Immature natural killer cell (primary cell): ENCODE results near the gene MAST1. TPM values are rescaled to one million over a fixed set of nuclear protein-coding genes. Genes with fewer than 3 reads are reported as not detected.
A peak's percentile ranks its signal among the peaks of the same experiment; 100 is the strongest.
"Not testable (repeated sequence)": the region's sequence is repeated elsewhere in the genome, so short reads cannot be mapped to it uniquely, and the experiment has no call there.

Experiments
- DNase-seq, 3 donors: peaks; one replicate each; pipeline ENCODE4 v3.0.0; 2022; ENCODE audit warnings: mixed read lengths in 1 of 3
- H3K27ac Mint-ChIP-seq, 6 donors: one replicate each; pipeline ENCODE4 v1.8.0; 2020; ENCODE audit warnings: mixed read lengths in 6 of 6, mild to moderate bottlenecking in 5 of 6, inconsistent platforms in 4 of 6, moderate library complexity in 3 of 6
- H3K27me3 Mint-ChIP-seq, 3 donors: one replicate each; pipeline ENCODE4 v1.8.0; 2020 to 2021; ENCODE audit warnings: low read depth in 3 of 3, mild to moderate bottlenecking in 3 of 3, mixed read lengths in 3 of 3, moderate library complexity in 3 of 3, inconsistent platforms in 1 of 3
- H3K36me3 Mint-ChIP-seq, 3 donors: one replicate each; pipeline ENCODE4 v1.8.0; 2020; ENCODE audit warnings: mixed read lengths in 3 of 3, inconsistent platforms in 2 of 3, mild to moderate bottlenecking in 2 of 3
- H3K4me1 Mint-ChIP-seq, 2 donors: one replicate each; pipeline ENCODE4 v1.8.0; 2020; ENCODE audit warnings: inconsistent platforms in 2 of 2, mild to moderate bottlenecking in 2 of 2, mixed read lengths in 2 of 2, moderate library complexity in 1 of 2
- H3K4me3 Mint-ChIP-seq, 5 donors: one replicate each; pipeline ENCODE4 v1.8.0; 2020; ENCODE audit warnings: mild to moderate bottlenecking in 5 of 5, mixed read lengths in 5 of 5, inconsistent platforms in 3 of 5, moderate library complexity in 3 of 5
- H3K9me3 Mint-ChIP-seq, 6 donors: one replicate each; pipeline ENCODE4 v1.8.0; 2020; ENCODE audit warnings: mild to moderate bottlenecking in 6 of 6, mixed read lengths in 6 of 6, inconsistent platforms in 4 of 6, moderate library complexity in 3 of 6
- polyA plus RNA-seq, 3 donors: library from polyadenylated mRNA; unstranded; fragments of 300-500 nt; fragmentation: Illumina TruSeq; gene quantifications; one replicate each; pipeline ENCODE4 v1.2.3, GENCODE V29; 2021

MAST1 gene
- polyA plus RNA-seq, 3 donors from 2014 or later = 0.28 TPM; not detected in 1

DNA sequence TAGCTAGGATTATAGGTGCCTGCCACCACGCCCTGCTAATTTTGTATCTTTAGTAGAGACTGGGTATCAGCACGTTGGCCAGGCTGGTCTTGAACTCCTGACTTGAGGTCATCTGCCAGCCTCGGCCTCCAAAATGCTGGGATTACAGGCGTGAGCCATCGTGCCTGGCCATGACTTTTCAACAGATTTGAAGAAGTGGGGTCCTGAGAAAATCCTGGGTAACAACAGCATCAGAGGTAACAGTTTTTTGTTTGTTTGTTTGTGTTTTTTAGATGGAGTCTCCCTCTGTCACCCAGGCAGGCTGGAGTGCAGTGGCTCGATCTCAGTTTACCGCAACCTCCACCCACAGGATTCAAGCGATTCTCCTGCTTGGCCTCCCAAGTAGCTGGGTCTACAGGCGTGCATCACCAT lies 43.3 kb upstream of the MAST1 start:
- Mint-ChIP-seq H3K4me1 (peaks cover 29 to 36% of the 10 kb centered on the region in 2 donors), H3K9me3 (no peaks in the 10 kb centered on the region), H3K4me3 (peak overlapping the region in 3 of 5 donors; percentile 73 to 82 (median 80)), H3K27ac (peak overlapping the region in 5 of 6 donors; percentile 97 to 99 (median 98)), H3K36me3 (no peaks in the 10 kb centered on the region), H3K27me3 (peaks cover 33 to 44% (median 42%) of the 10 kb centered on the region in 3 donors)
- no peak for DNase-seq

DNA sequence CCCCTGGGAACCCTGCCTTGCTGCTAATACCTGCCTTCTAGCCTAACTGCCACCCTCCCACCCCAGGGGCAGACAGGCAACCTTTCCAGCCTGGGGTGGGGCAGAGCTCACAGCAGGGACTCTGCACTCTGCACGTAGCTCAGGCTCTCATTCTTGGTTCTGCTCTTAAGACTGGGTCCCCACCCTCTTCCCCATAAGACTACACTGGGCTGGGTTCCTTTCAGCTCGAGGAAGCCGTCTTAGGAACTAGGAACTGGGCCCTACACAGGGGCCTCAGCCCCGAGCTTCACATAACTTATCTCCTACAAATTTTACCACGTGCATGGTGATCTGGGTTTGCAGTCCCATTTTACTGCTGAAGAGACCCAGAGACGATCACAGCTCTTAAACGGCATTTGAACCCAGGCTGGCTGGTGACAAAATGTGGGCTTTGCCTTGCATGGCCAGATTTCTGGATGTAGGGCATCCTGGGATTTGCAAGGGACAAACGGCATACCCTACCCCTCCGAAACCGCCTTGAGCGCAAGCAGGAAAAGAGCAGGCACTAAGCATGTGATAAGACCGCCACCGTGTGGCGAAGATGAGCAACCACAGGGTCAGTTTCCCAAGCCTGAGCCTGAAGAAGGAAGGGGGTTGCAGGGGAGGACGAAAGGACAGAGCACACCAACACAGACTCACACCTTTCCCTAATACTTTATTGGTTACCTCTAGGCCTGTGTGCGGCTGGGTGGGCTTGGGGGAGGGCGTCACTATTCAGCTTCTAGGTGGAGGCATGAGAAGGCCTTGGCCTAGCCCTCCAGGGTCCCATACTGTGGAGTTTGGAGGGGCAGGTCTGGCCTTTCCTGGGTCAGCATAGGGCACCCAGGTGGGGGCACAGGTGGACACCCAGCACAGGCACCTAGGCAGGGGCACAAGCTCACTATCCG lies 41.9 kb upstream of the MAST1 start:
- Mint-ChIP-seq H3K4me1 (peaks cover 27 to 33% of the 10 kb centered on the region in 2 donors), H3K4me3 (peak overlapping the region; percentile 37 to 81 (median 71)), H3K27ac (peak overlapping the region; percentile 14 to 92 (median 88)), H3K36me3 (no peaks in the 10 kb centered on the region), H3K9me3 (no peaks in the 10 kb centered on the region), H3K27me3 (peaks cover 20 to 30% (median 29%) of the 10 kb centered on the region in 3 donors)
- peak; percentile 74 to 80 (median 78) for DNase-seq

DNA sequence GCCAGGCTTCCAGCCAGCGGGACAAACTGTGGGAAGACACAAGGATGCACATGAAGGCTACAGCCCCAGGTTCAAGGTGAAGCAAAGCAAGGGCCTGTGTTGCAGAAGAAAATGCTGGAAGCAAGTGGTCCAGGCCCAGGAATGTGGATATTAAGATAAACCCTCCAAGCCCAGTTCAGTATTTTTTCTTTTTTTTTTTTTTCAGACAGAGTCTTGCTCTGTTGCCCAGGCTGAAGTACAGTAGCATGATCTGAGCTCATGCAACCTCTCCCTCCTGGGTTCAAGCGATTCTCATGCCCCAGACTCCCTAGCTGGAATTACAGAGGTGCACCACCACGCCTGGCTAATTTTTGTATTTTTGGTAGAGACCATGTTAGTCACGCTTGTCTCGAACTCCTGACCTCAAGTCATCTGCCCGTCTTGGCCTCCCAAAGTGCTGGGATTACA lies 41.2 kb upstream of the MAST1 start:
- Mint-ChIP-seq H3K4me1 (peaks cover 32 to 35% of the 10 kb centered on the region in 2 donors), H3K27me3 (peaks cover 13 to 23% (median 23%) of the 10 kb centered on the region in 3 donors), H3K9me3 (no peaks in the 10 kb centered on the region)

DNA sequence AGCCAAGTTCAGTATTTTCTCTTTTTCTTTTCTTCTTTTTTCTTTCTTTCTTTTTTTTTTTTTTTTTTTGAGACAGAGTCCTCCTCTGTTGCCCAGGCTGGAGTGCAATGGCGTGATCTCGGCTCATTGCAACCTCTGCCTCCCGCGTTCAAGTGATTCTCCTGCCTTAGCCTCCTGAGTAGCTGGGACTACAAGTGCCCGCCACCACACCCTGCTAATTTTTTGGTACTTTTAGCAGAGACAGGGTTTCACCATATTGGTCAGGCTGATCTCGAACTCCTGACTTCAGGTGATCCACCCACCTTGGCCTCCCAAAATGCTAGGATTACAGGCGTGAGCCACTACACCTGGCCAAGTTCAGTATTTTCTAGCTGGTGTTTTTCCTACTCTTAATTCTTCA lies 40.7 kb upstream of the MAST1 start:
- not testable (repeated sequence) for H3K4me3 Mint-ChIP-seq, H3K36me3 Mint-ChIP-seq, H3K27ac Mint-ChIP-seq, H3K9me3 Mint-ChIP-seq, DNase-seq
- Mint-ChIP-seq H3K27me3 (peaks cover 9 to 23% (median 20%) of the 10 kb centered on the region in 3 donors), H3K4me1 (peaks cover 37 to 40% of the 10 kb centered on the region in 2 donors)

More for the DNA sequence above, 41.2 kb upstream of the MAST1 start:
- no peak for DNase-seq
- no peak overlapping the region for H3K4me3 Mint-ChIP-seq
- H3K36me3 Mint-ChIP-seq = no peaks in the 10 kb centered on the region
- H3K27ac Mint-ChIP-seq = peak overlapping the region in 1 of 6 donors; percentile 34

DNA sequence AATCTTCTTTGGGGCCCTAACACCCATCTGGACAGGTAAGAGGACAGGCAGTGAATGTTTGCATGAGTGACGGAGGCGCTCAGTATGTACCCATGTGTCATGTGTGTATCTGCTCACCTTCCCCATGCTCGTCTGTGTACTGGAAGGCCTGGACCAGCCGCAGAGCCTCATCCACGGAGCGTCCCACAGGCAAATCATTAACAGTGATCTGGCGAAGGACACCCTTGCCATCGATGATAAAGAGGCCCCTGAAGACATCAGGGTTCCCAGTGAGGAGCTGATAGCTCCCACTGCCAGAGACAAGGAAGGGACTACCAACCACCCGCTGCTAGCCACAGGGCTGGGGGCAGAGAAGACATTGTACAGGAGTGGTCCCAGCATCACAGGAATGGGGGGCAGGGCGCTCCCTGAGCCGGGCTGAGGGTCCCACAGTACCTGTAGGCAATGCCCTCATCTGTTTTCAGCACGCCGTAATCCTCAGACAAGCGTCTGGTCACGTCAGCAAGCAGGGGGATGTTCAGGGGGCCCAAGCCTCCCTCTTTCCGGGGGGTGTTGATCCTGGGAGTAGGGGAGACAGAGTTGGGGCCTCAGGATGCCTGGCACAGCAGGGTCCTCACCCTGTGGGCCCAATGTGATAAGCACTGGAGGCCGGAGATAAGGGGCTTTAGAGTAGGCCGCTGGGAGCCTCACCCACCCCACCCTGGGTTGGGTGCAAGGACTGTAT lies 38.4 kb upstream of the MAST1 start:
- Mint-ChIP-seq H3K27ac (no peak overlapping the region), H3K4me1 (peaks cover 27 to 28% of the 10 kb centered on the region in 2 donors), H3K36me3 (no peaks in the 10 kb centered on the region), H3K27me3 (peaks cover 4 to 9% (median 8%) of the 10 kb centered on the region in 3 donors), H3K4me3 (peak overlapping the region in 4 of 5 donors; percentile 75 to 87 (median 81)), H3K9me3 (no peaks in the 10 kb centered on the region)
- no peak for DNase-seq

DNA sequence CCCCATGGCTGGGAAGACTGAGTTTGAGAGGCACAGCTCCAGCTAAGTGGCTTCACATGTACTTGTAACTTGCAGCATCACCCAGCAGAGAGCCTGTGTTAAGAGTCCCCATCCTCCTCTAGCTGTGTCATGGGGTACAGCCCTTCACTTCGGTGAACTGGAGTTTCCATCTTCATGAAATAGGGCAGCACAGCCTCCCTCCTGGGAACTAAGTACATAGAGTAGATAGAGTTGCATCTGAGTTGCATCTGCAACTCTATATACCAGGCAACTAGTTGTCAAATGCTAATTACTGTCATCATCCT lies 37.9 kb upstream of the MAST1 start:
- Mint-ChIP-seq H3K4me1 (peaks cover 27 to 28% of the 10 kb centered on the region in 2 donors), H3K27ac (no peak overlapping the region), H3K9me3 (no peaks in the 10 kb centered on the region), H3K27me3 (peaks cover 4 to 9% (median 8%) of the 10 kb centered on the region in 3 donors), H3K36me3 (no peaks in the 10 kb centered on the region), H3K4me3 (peak overlapping the region; percentile 75 to 87 (median 80))
- DNase-seq = no peak

DNA sequence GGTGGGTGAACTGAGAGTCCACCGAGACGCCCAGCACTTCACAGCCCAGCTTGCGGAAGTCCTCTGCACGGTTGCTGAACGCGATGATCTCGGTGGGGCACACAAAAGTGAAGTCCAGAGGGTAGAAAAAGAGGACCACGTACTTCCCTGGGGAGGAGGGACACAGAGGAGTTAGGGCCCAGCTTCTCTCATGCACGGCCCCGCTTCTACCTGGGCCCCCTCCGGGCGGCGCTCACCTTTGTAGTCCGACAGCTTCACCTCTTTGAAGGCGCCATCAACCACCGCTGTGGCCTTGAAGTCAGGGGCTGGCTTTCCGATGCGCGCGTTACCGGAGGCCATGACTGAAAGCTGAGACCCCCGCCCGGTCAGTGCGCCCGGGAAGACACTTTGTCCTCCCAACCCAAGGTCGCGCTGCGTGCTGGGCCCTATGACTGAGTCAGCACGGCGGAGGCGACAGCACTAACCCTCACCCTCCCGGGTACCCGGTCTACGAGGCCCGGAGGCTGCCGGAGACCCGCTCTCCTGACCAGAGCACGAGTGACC lies 37.3 kb upstream of the MAST1 start:
- peaks cover 25% of the 10 kb centered on the region in 2 donors for H3K4me1 Mint-ChIP-seq

DNA sequence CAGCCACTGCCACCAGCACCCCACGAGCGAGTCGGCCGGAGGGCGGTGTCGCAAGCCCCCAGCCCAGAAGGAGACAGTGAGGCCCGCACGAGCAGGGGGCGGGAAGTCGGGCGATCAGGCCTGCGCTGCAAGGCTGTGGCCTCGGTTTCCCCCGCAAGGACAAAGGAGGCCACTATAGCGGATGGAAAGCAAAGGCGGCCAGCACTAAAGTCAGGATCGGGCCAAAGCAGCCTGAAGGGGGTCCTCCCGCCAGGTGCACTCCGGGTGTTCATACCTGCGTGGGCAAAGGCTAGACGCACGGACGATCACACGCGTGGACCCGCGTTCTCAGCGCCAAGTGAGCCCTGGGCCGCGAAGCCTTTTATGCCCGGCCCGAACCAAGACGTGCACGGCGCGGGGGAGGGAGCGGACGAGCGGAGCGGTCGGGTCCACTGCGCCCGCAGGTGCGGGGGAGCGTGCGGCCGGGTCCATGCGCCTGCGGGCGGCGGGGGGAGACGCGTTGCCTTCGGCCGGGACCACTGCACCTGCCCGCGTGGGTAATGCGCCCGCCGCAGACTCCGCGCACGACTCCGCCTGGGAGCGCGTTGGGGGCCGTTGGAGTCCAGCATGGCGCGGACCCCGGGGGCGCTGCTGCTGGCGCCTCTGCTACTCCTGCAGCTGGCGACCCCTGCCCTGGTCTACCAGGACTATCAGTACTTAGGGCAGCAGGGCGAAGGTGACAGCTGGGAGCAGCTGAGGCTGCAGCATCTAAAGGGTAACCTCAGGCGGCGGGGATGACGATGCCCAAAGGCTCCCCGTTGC lies 36.6 kb upstream of the MAST1 start, which contains the start of the genes PRDX2 and THSD8:
TSS of gene PRDX2 (minus strand) at position 335 of the 801 bp plus-strand sequence. CDS start 539 bp downstream, outside the sequence.
TSS of gene THSD8 (plus strand) at position 604 of the 801 bp plus-strand sequence. CDS start at position 607, 3 bp downstream.
- Mint-ChIP-seq H3K27ac (peak within 1 kb of the TSS in 3 of 6 donors; percentile 7 to 79 (median 71)), H3K9me3 (no peaks in the 10 kb centered on the region), H3K4me3 (peak within 1 kb of the TSS; percentile 75 to 87 (median 80)), H3K4me1 (peaks cover 25% of the 10 kb centered on the region in 2 donors), H3K27me3 (peaks cover 5 to 8% (median 7%) of the 10 kb centered on the region in 3 donors), H3K36me3 (no peaks in the 10 kb centered on the region)
- DNase-seq = peak; percentile 61 to 78 (median 65)

More for the DNA sequence above, 37.3 kb upstream of the MAST1 start:
- DNase-seq = no peak
- Mint-ChIP-seq H3K9me3 (no peaks in the 10 kb centered on the region), H3K4me3 (peak overlapping the region; percentile 75 to 87 (median 80)), H3K27ac (peak overlapping the region in 3 of 6 donors; percentile 7 to 50 (median 24)), H3K27me3 (peaks cover 6 to 9% (median 8%) of the 10 kb centered on the region in 3 donors), H3K36me3 (no peaks in the 10 kb centered on the region)

DNA sequence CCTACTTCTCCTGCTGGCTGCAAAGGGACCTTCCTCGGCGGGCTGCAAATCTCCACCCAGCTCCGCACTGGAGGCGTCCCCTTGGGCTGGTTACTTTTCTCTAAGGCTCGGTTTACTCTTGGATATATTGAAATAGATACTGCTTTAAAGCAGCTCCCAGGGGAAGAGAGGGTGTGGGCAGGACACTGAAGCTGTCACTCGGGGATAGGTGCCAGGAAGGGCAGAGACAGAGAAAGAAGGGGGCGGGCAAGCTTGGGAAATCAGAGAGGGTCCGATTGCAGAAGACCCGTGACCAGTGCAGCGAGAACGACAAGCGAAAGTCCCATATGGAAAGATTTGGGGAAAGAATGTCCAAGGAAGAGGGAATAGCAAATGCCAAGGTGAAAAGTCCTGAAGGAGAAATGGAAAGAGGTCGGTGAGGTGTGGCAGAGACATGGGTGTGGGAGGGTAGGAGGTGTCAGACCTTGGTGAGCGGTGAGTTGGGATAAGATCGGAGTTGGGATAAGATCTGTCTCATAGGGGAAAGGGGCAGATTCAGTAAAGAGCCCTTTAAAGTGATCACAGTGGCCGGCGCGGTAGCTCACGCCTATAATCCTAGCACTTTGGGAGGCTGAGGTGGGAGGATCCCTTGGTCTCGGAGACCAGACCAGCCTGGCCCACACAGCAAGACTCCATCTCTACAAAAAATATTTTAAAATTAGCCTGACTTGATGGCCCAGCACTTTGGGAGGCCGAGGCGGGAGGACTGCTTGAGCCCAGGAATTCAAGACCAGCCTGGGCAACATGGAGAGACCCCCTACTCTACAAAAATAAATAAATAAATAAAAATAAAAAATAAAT lies 35.8 kb upstream of the MAST1 start:
- H3K4me3 Mint-ChIP-seq = peak overlapping the region; percentile 75 to 87 (median 80)
- H3K9me3 Mint-ChIP-seq = no peaks in the 10 kb centered on the region
- H3K27me3 Mint-ChIP-seq = peaks cover 5 to 8% (median 7%) of the 10 kb centered on the region in 3 donors
- H3K36me3 Mint-ChIP-seq = no peaks in the 10 kb centered on the region
- peak overlapping the region in 2 of 6 donors; percentile 71 to 79 for H3K27ac Mint-ChIP-seq
- DNase-seq = no peak
- peaks cover 31% of the 10 kb centered on the region in 2 donors for H3K4me1 Mint-ChIP-seq

DNA sequence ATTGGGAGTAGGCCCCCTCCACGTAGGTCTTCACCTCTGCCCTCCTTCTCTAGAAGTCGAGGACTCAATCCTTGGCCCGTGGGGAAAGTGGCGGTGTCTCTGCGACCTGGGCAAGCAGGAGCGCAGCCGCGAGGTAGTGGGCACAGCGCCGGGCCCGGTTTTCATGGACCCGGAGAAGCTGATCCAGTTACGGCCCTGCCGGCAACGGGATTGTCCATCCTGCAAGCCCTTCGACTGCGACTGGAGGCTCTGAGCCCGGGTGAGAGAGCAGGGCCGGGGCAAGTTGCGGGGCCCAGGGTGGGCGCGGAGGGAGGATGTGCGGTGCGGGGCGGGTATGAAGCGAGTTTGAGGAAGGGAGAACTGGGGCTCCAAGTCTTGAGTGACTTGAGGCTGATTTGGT lies 34.3 kb upstream of the MAST1 start:
- H3K27ac Mint-ChIP-seq = no peak overlapping the region
- H3K4me3 Mint-ChIP-seq = no peak overlapping the region
- peaks cover 31% of the 10 kb centered on the region in 2 donors for H3K4me1 Mint-ChIP-seq
- peaks cover 0 to 4% (median 0%) of the 10 kb centered on the region in 3 donors for H3K36me3 Mint-ChIP-seq
- peaks cover 5 to 8% (median 5%) of the 10 kb centered on the region in 3 donors for H3K27me3 Mint-ChIP-seq
- DNase-seq = no peak
- no peaks in the 10 kb centered on the region for H3K9me3 Mint-ChIP-seq

DNA sequence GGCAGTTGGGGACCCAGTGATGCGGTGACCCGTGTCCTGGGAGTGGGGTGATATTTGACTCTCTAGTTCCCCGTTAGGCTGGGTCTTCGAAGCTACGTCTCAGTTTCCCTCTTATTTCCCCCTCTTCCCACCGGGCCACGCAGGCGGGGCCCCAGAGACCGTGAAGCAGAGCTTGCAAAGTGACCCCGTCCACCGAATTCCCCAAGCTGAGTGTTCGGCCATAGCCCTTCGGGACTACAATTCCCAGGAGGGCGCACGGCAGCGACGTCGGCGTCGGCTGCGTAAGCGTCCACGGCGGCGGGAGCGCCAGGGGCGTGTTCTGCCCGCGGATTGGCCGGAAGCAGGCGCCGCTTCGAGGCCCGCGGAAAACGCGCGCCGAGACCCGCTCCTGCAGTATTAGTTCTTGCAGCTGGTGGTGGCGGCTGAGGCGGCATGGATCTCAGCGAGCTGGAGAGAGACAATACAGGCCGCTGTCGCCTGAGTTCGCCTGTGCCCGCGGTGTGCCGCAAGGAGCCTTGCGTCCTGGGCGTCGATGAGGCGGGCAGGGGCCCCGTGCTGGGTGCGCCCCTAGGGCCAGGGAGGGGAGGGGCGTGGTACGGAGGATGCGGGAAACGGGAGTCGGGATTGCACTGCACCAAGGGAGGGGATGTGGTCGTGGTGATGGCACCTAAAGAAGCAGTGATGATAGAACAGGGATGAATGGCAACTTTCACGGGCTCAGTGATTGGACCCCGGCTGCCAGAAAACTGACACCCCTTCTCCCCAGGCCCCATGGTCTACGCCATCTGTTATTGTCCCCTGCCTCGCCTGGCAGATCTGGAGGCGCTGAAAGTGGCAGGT lies 31.9 kb upstream of the MAST1 start, which contains the start of gene RNASEH2A:
TSS of gene RNASEH2A (plus strand) at position 343 of the 840 bp plus-strand sequence. CDS start at position 433, 90 bp downstream.
- peak; percentile 82 to 83 (median 82) for DNase-seq
- Mint-ChIP-seq H3K9me3 (no peaks in the 10 kb centered on the region), H3K27me3 (peaks cover 5 to 8% (median 5%) of the 10 kb centered on the region in 3 donors), H3K36me3 (peaks cover 0 to 4% (median 4%) of the 10 kb centered on the region in 3 donors), H3K4me3 (peak within 1 kb of the TSS; percentile 90 to 96 (median 92)), H3K4me1 (peaks cover 20 to 23% of the 10 kb centered on the region in 2 donors), H3K27ac (peak within 1 kb of the TSS; percentile 81 to 94 (median 86))
